Measurements from ENCODE around the gene FEM1A. TPM values are rescaled to one million over a fixed set of nuclear protein-coding genes. Genes with fewer than 3 reads are reported as not detected.

FEM1A gene
- total and polyA plus RNA-seq, 2 of the 13 experiments (the other 11 are each of a cell fraction or from before 2014, with no cell fraction given), result 3.2 to 10.8 TPM

DNA sequence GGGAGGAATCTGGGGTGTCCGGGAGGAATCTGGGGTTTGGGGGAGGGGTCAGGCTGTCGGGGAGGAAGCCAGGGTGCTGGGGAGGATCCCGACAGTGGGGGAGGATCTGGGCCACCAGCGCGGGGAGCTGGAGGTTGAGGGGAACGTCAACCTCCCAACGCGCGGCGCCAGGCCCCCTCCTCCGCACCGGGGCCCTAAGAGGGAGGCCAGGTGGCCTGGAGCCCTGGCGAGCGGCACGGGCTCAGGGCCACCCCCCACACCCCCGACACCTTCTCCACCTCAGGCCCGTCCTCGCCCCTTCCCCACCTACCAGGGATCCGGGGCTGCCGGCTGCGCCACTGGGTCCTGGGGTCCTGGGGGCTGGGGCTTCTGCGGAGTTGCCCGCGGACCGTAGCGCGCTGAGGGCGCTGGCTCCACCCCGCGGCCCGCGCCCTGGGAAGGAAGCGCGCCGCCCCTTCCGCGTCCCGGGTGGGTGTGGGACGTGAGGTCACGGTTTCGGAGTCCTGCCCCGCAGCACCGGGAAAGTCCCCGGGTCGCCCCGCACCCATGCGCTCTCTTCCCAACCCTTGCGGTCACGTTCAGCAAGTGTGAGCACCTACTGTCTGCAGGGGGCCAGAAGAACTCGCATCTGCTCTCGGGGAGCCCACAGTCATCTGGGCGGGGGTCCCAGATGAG is 39.9 kb downstream of the FEM1A start, which contains the start of gene TICAM1 (continued):
- peak; percentile 18; the same call in 1 of the 2 replicates for TF ChIP-seq ZNF614 (CRISPR knock-in tag; IDR thresholded peaks at IDR 0.05; ENCODE audit: borderline replicate concordance)
- TF ChIP-seq, protein P1, sequence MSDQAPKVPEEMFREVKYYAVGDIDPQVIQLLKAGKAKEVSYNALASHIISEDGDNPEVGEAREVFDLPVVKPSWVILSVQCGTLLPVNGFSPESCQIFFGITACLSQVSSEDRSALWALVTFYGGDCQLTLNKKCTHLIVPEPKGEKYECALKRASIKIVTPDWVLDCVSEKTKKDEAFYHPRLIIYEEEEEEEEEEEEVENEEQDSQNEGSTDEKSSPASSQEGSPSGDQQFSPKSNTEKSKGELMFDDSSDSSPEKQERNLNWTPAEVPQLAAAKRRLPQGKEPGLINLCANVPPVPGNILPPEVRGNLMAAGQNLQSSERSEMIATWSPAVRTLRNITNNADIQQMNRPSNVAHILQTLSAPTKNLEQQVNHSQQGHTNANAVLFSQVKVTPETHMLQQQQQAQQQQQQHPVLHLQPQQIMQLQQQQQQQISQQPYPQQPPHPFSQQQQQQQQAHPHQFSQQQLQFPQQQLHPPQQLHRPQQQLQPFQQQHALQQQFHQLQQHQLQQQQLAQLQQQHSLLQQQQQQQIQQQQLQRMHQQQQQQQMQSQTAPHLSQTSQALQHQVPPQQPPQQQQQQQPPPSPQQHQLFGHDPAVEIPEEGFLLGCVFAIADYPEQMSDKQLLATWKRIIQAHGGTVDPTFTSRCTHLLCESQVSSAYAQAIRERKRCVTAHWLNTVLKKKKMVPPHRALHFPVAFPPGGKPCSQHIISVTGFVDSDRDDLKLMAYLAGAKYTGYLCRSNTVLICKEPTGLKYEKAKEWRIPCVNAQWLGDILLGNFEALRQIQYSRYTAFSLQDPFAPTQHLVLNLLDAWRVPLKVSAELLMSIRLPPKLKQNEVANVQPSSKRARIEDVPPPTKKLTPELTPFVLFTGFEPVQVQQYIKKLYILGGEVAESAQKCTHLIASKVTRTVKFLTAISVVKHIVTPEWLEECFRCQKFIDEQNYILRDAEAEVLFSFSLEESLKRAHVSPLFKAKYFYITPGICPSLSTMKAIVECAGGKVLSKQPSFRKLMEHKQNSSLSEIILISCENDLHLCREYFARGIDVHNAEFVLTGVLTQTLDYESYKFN (CRISPR knock-in tag; conservative IDR thresholded peaks at IDR 0.05), result 0 out of 2 replicates have a peak, but pooled peaks have one; percentile 22
- TF ChIP-seq ZNF564 (CRISPR knock-in tag; IDR thresholded peaks at IDR 0.05), result no peak
- peak; percentile 57 for TF ChIP-seq AGO2 (optimal IDR thresholded peaks at IDR 0.05; ENCODE audit: low read depth, low read length)
- TF ChIP-seq, protein P2, sequence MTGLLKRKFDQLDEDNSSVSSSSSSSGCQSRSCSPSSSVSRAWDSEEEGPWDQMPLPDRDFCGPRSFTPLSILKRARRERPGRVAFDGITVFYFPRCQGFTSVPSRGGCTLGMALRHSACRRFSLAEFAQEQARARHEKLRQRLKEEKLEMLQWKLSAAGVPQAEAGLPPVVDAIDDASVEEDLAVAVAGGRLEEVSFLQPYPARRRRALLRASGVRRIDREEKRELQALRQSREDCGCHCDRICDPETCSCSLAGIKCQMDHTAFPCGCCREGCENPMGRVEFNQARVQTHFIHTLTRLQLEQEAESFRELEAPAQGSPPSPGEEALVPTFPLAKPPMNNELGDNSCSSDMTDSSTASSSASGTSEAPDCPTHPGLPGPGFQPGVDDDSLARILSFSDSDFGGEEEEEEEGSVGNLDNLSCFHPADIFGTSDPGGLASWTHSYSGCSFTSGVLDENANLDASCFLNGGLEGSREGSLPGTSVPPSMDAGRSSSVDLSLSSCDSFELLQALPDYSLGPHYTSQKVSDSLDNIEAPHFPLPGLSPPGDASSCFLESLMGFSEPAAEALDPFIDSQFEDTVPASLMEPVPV (CRISPR knock-in tag; IDR thresholded peaks at IDR 0.05), result 0 out of 2 replicates have a peak, but pooled peaks have one; percentile 27
- TF ChIP-seq, protein P3, sequence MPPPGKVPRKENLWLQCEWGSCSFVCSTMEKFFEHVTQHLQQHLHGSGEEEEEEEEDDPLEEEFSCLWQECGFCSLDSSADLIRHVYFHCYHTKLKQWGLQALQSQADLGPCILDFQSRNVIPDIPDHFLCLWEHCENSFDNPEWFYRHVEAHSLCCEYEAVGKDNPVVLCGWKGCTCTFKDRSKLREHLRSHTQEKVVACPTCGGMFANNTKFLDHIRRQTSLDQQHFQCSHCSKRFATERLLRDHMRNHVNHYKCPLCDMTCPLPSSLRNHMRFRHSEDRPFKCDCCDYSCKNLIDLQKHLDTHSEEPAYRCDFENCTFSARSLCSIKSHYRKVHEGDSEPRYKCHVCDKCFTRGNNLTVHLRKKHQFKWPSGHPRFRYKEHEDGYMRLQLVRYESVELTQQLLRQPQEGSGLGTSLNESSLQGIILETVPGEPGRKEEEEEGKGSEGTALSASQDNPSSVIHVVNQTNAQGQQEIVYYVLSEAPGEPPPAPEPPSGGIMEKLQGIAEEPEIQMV (CRISPR knock-in tag; IDR thresholded peaks at IDR 0.05; ENCODE audit: low read depth), result peak; percentile 97
- peak; percentile 77; the same call in 1 of the 2 replicates for TF ChIP-seq ZBTB38 (CRISPR knock-in tag; IDR thresholded peaks at IDR 0.05)
- no peak for TF ChIP-seq ZEB1 (IDR thresholded peaks at IDR 0.05; ENCODE audit: insufficient replicate concordance, low read depth)
- TF ChIP-seq ZSCAN29 (CRISPR knock-in tag; conservative IDR thresholded peaks at IDR 0.05), result peak; percentile 63; the same call in 1 of the 2 replicates
- peak; percentile 37; the same call in 1 of the 2 replicates for TF ChIP-seq RXRA (CRISPR knock-in tag; IDR thresholded peaks at IDR 0.05)
- TF ChIP-seq GABPA (IDR thresholded peaks at IDR 0.05; ENCODE audit: low read depth, low read length), result no peak
- no peak for TF ChIP-seq GABPA (CRISPR knock-in tag; IDR thresholded peaks at IDR 0.05; ENCODE audit: low read depth)
- TF ChIP-seq, protein P4, sequence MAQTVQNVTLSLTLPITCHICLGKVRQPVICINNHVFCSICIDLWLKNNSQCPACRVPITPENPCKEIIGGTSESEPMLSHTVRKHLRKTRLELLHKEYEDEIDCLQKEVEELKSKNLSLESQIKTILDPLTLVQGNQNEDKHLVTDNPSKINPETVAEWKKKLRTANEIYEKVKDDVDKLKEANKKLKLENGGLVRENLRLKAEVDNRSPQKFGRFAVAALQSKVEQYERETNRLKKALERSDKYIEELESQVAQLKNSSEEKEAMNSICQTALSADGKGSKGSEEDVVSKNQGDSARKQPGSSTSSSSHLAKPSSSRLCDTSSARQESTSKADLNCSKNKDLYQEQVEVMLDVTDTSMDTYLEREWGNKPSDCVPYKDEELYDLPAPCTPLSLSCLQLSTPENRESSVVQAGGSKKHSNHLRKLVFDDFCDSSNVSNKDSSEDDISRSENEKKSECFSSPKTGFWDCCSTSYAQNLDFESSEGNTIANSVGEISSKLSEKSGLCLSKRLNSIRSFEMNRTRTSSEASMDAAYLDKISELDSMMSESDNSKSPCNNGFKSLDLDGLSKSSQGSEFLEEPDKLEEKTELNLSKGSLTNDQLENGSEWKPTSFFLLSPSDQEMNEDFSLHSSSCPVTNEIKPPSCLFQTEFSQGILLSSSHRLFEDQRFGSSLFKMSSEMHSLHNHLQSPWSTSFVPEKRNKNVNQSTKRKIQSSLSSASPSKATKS (CRISPR knock-in tag; IDR thresholded peaks at IDR 0.05), result no peak
- peak; percentile 25 to 65; a peak in 3 of 4 replicates for TF ChIP-seq POLR2A (IDR thresholded peaks at IDR 0.05; ENCODE audit: insufficient read depth in 1 of 2, low read depth in 2 of 2, low read length in 2 of 2)
- TF ChIP-seq, protein P5, sequence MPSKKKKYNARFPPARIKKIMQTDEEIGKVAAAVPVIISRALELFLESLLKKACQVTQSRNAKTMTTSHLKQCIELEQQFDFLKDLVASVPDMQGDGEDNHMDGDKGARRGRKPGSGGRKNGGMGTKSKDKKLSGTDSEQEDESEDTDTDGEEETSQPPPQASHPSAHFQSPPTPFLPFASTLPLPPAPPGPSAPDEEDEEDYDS (CRISPR knock-in tag; IDR thresholded peaks at IDR 0.05), result peak; percentile 33; the same call in 1 of the 2 replicates
- TF ChIP-seq BCL6 (CRISPR knock-in tag; IDR thresholded peaks at IDR 0.05), result peak; percentile 34; the same call in 1 of the 2 replicates
- TF ChIP-seq FOXC1 (CRISPR knock-in tag; IDR thresholded peaks at IDR 0.05; ENCODE audit: borderline replicate concordance), result 0 out of 2 replicates have a peak, but pooled peaks have one; percentile 30
